ENCODE results near the gene GOLGA8O.
"Not testable (repeated sequence)": the region's sequence is repeated elsewhere in the genome, so short reads cannot be mapped to it uniquely, and the experiment has no call there.

The GOLGA8O gene

GRCh38 chr15:32455534-32455933 is at the start of gene GOLGA8O:
Gene GOLGA8O (minus strand): TSS chr15:32455634. CDS start chr15:32455536, 98 bp downstream.
- DNase-seq (ENCODE audit: low read depth in 2 of 2) = not testable (repeated sequence)

DNA sequence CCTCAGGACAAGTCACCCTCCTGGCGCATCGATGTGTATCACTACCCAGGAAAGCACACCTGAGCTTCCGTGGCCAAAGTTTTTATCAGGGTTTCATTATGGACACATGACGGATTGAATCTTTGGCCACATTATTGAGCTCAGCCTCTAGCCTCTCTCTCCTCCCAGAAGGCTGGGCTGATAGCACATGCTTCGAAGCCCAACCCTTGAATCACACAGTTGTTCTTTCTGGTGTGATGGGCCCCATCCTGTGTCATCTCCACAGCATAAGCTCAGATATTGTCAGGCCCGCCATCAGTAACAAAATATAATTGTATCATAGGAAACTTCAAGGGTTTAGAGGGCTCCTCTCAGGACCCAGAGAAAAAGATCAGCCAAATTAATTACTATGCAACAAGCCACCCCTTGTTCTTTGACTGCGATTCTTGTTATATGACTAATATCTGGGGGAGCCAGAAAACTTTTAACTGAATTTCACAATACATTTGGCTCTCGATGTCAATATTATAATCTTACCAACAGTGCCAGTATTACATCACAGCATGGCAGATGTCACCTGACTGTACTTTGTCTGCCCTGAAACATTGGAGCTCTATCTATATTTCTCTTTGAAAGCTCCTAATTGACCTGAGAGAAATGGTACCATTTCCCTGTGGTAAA is 48.8 kb upstream of the GOLGA8O start:
- not testable (repeated sequence) for DNase-seq (ENCODE audit: low read depth in 2 of 2)

- DNase-seq (ENCODE audit: low read depth in 2 of 2) = not testable (repeated sequence)
Observed at GRCh38 chr15:32502946-32503345, 47.5 kb upstream of the GOLGA8O start.

- not testable (repeated sequence) for DNase-seq (ENCODE audit: low read depth in 2 of 2)
Observed at GRCh38 chr15:32492768-32493167, 37.3 kb upstream of the GOLGA8O start.

GRCh38 chr15:32486474-32486873 is 31.0 kb upstream of the GOLGA8O start:
- not testable (repeated sequence) for DNase-seq (ENCODE audit: low read depth in 2 of 2)

GRCh38 chr15:32483377-32483776 is 27.9 kb upstream of the GOLGA8O start:
- not testable (repeated sequence) for DNase-seq (ENCODE audit: low read depth in 2 of 2)

DNA sequence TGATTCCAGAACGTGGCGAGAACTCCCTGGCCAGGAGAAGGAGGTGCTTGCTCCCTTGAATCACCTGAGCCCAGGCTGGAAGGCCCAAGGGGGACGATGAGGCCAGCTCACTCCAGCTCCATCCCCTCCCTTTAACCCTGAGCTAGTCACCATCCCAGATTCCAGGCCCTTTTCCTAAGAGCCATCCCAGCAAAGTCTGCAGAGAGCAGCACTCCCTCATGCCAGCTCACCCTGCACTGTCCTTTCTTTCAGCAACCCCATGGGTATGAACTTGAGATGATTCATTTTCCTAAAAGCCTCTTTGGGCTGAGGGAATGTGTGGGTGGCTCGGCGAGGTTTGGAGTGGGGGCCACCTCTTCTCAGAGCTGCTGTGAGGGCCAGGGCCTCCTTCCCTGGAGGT is 26.2 kb upstream of the GOLGA8O start:
- DNase-seq (ENCODE audit: low read depth in 2 of 2) = not testable (repeated sequence)

DNA sequence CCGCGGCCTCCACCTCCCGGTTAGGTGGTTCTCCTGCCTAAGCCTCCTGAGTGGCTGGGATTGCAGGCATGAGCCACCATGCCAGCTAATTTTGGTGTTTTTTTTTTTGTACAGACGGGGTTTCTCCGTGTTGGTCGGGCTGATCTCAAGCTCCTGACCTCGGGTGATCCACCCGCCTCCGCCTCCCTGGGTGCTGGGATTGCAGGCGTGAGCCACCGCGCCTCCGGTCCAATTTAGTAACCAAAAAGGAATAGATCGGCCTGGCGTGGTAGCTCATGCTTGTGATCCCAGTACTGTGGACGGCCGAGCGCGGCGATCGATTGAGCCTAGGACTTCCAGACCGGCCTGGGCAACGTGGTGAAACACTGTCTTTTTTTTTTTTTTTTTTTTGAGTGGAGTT is 12.6 kb upstream of the GOLGA8O start:
- DNase-seq (ENCODE audit: low read depth in 2 of 2) = not testable (repeated sequence)

GRCh38 chr15:32440445-32440977 is 14.9 kb downstream of the GOLGA8O start:
- not testable (repeated sequence) for DNase-seq (ENCODE audit: low read depth in 2 of 2)

- not testable (repeated sequence) for DNase-seq (ENCODE audit: low read depth in 2 of 2)
Observed at GRCh38 chr15:32434102-32434963, 21.1 kb downstream of the GOLGA8O start.

GRCh38 chr15:32427635-32428034 is 27.8 kb downstream of the GOLGA8O start:
- not testable (repeated sequence) for DNase-seq (ENCODE audit: low read depth in 2 of 2)

- DNase-seq (ENCODE audit: low read depth in 2 of 2) = not testable (repeated sequence)
Observed at GRCh38 chr15:32426511-32426910, 28.9 kb downstream of the GOLGA8O start.

DNA sequence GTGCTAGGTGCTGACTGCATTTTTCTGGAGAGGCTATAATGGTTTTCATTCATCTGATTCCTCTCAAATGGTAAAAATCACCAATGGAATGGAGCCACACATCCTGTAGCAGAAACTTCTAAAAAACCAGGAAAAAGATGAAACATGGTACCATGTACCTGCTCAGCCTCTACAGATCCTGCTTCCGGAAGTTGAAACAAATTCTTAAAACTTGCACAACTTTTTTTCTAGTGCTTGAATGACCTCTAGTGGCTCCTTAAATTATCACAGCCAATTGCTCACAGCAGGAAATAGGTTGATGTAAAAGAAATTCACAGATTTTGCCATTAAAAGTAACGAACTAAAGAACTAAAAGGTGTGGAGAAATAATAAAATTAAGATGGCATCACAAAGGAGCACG is 47.5 kb downstream of the GOLGA8O start:
- not testable (repeated sequence) for DNase-seq (ENCODE audit: low read depth in 2 of 2)

- not testable (repeated sequence) for DNase-seq (ENCODE audit: low read depth in 2 of 2)
Observed at GRCh38 chr15:32403192-32403591, 52.2 kb downstream of the GOLGA8O start, which contains the start of gene GOLGA8K. Gene GOLGA8K (minus strand): TSS chr15:32403292. CDS start chr15:32403194, 98 bp downstream.

GRCh38 chr15:32396522-32396921 is 58.9 kb downstream of the GOLGA8O start:
- not testable (repeated sequence) for DNase-seq (ENCODE audit: low read depth in 2 of 2)

Measured in activated CD8-positive, alpha-beta memory T cell treated with anti-CD3 and anti-CD28 coated beads for 4 hours (primary cell).